Astrocyte (in vitro differentiated cells and primary cell): ENCODE results near the gene CTU1.

ENCODE experiments used
- EZH2 ChIP-seq: IDR thresholded peaks from 2 replicates; pipeline ENCODE4 v1.6.1; 2012; ENCODE audit warnings: mild to moderate bottlenecking, low read length, inconsistent platforms; ENCODE audit not compliant: insufficient read depth
- TF ChIP-seq, protein P1 (sequence below): IDR thresholded peaks from 2 replicates; pipeline ENCODE4 v1.5.1; 2011; ENCODE audit warnings: low read depth, mild to moderate bottlenecking, inconsistent platforms, low read length, moderate library complexity; ENCODE audit not compliant: insufficient read depth

DNA sequence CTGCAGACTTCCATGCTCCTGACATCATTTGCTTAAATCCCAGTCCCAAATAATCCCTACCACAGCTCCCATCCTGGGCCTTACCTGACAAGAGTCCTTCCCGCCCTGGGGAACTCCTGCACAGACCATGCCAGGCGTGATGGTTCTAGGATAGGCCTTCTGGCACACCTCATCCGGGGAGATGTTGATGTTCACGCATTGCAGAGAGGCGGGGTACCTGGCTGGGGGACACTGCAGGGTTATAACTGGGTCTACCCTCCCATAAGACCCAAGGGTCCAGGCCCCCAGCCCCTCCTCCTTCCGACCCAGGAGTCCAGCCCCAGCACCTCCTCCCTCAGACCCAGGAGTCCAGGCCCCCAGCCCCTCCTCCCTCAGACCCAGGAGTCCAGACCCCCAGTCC, 29.5 kb downstream of the CTU1 start:
- TF ChIP-seq, protein P1, sequence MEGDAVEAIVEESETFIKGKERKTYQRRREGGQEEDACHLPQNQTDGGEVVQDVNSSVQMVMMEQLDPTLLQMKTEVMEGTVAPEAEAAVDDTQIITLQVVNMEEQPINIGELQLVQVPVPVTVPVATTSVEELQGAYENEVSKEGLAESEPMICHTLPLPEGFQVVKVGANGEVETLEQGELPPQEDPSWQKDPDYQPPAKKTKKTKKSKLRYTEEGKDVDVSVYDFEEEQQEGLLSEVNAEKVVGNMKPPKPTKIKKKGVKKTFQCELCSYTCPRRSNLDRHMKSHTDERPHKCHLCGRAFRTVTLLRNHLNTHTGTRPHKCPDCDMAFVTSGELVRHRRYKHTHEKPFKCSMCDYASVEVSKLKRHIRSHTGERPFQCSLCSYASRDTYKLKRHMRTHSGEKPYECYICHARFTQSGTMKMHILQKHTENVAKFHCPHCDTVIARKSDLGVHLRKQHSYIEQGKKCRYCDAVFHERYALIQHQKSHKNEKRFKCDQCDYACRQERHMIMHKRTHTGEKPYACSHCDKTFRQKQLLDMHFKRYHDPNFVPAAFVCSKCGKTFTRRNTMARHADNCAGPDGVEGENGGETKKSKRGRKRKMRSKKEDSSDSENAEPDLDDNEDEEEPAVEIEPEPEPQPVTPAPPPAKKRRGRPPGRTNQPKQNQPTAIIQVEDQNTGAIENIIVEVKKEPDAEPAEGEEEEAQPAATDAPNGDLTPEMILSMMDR, result no peak
- TF ChIP-seq EZH2, result no peak
